PC-3 (cell line): ENCODE data around the gene FAM98B.

Experiments used
- EZH2 ChIP-seq: fragments of 300-600 bp; sonication (generic); IDR thresholded peaks from one replicate; pipeline ENCODE4 v1.6.1; 2017; ENCODE audit warnings: antibody characterized with exemption, mild to moderate bottlenecking, low read length; ENCODE audit not compliant: unreplicated experiment
- EZH2phosphoT487 ChIP-seq: fragments of 300-600 bp; sonication (generic); IDR thresholded peaks from 2 replicates; pipeline ENCODE4 v1.6.1; 2018; ENCODE audit warnings: mild to moderate bottlenecking, antibody characterized with exemption, low read length, borderline replicate concordance
- TF ChIP-seq, protein P1 (sequence below): fragments of 300-600 bp; sonication (generic); conservative IDR thresholded peaks from 2 replicates; pipeline ENCODE4 v1.5.1; 2017; ENCODE audit warnings: antibody characterized with exemption, low read depth, mild to moderate bottlenecking, low read length

DNA sequence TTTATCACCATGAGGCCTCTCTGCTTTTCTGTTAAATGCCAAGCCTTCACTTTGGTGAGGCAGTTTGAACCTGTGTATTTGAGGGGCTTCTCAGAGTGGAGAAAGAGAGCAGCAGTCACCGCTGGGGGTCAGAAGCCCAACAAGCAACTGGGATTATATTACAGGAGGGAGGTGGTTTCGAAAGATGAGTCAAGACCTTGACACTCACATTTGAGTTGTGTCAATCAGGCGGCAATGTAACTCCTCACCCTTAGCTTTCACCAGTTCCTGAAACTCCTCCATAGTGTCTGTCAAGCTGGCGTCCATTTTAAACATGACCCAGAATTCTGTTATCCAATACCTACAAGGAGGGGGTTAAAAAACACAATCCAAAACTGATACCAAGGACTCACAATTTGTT, 64.2 kb downstream of the FAM98B start:
- TF ChIP-seq, protein P1, sequence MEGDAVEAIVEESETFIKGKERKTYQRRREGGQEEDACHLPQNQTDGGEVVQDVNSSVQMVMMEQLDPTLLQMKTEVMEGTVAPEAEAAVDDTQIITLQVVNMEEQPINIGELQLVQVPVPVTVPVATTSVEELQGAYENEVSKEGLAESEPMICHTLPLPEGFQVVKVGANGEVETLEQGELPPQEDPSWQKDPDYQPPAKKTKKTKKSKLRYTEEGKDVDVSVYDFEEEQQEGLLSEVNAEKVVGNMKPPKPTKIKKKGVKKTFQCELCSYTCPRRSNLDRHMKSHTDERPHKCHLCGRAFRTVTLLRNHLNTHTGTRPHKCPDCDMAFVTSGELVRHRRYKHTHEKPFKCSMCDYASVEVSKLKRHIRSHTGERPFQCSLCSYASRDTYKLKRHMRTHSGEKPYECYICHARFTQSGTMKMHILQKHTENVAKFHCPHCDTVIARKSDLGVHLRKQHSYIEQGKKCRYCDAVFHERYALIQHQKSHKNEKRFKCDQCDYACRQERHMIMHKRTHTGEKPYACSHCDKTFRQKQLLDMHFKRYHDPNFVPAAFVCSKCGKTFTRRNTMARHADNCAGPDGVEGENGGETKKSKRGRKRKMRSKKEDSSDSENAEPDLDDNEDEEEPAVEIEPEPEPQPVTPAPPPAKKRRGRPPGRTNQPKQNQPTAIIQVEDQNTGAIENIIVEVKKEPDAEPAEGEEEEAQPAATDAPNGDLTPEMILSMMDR: no peak
- no peak for TF ChIP-seq EZH2
- no peak for TF ChIP-seq EZH2phosphoT487
